Ureter (tissue), 1 donor: ENCODE measurements around the gene CIITA. TPM values are rescaled to one million over a fixed set of nuclear protein-coding genes. Genes with fewer than 3 reads are reported as not detected.

Experiments used
- DNase-seq: peaks from one replicate; pipeline ENCODE4 v3.0.0-alpha.2; 2020; ENCODE audit warnings: low spot score
- total RNA-seq: library from RNA; stranded (reverse); gene quantifications from one replicate; pipeline ENCODE4 v1.2.4, GENCODE V29; 2023
- donor health status: DM: yes; HTN: yes; CAD: no.

The CIITA gene
- total RNA-seq, 1 donor from 2014 or later: 32.0 TPM

GRCh38 chr16:10849736-10850477, 27.1 kb upstream of the CIITA start:
- DNase-seq: no peak

- no peak for DNase-seq
Measured at GRCh38 chr16:10850478-10850850, 26.5 kb upstream of the CIITA start.

GRCh38 chr16:10851512-10851911, 25.5 kb upstream of the CIITA start:
- no peak for DNase-seq

- no peak for DNase-seq
Measured at GRCh38 chr16:10852286-10852685, 24.7 kb upstream of the CIITA start.

- no peak for DNase-seq
Measured at GRCh38 chr16:10852948-10853347, 24.1 kb upstream of the CIITA start.

GRCh38 chr16:10856042-10856441, 21.0 kb upstream of the CIITA start:
- DNase-seq: no peak

GRCh38 chr16:10858203-10858602, 18.8 kb upstream of the CIITA start:
- DNase-seq: no peak

GRCh38 chr16:10859020-10859419, 18.0 kb upstream of the CIITA start:
- DNase-seq: no peak

GRCh38 chr16:10859658-10860057, 17.3 kb upstream of the CIITA start:
- no peak for DNase-seq

- no peak for DNase-seq
Measured at GRCh38 chr16:10862438-10862837, 14.6 kb upstream of the CIITA start.

- no peak for DNase-seq
Measured at GRCh38 chr16:10865991-10866966, 10.7 kb upstream of the CIITA start.

- no peak for DNase-seq
Measured at GRCh38 chr16:10867199-10867598, 9.8 kb upstream of the CIITA start.

- DNase-seq: no peak
Measured at GRCh38 chr16:10868104-10868595, 8.9 kb upstream of the CIITA start.

GRCh38 chr16:10868596-10869469, 8.2 kb upstream of the CIITA start:
- no peak for DNase-seq

- no peak for DNase-seq
Measured at GRCh38 chr16:10870137-10870776, 6.7 kb upstream of the CIITA start.

GRCh38 chr16:10870808-10871156, 6.2 kb upstream of the CIITA start:
- DNase-seq: no peak

GRCh38 chr16:10871157-10871991, 5.6 kb upstream of the CIITA start:
- peak; percentile 79 for DNase-seq

GRCh38 chr16:10876315-10876714, 687 bp upstream of the CIITA start:
- no peak for DNase-seq

- no peak for DNase-seq
Measured at GRCh38 chr16:10877472-10877946, 507 bp downstream of the CIITA start.

GRCh38 chr16:10878328-10878643, 1.3 kb downstream of the CIITA start:
- no peak for DNase-seq
